ENCODE measurements around the gene BRMS1L. TPM values are rescaled to one million over a fixed set of nuclear protein-coding genes. Genes with fewer than 3 reads are reported as not detected.
A peak's percentile ranks its signal among the peaks of the same experiment; 100 is the strongest.

The BRMS1L gene
- total and polyA plus RNA-seq, 2 of the 13 experiments (the other 11 are each of a cell fraction or from before 2014, with no cell fraction given), result 21.1 to 23.8 TPM

- peak; percentile 100 for TF ChIP-seq ZBTB4 (CRISPR knock-in tag; IDR thresholded peaks at IDR 0.05; ENCODE audit: borderline replicate concordance)
- no peak for TF ChIP-seq JUNB (CRISPR knock-in tag; IDR thresholded peaks at IDR 0.05; ENCODE audit: borderline replicate concordance)
- peak; percentile 69; the same call in 1 of the 2 replicates for TF ChIP-seq RCOR2 (CRISPR knock-in tag; IDR thresholded peaks at IDR 0.05)
- peak; percentile 99 for TF ChIP-seq SMYD3 (CRISPR knock-in tag; IDR thresholded peaks at IDR 0.05)
- 0 out of 2 replicates have a peak, but pooled peaks have one; percentile 28 for TF ChIP-seq CHD2 (IDR thresholded peaks at IDR 0.05; ENCODE audit: low read depth, low read length)
- peak; percentile 88 for TF ChIP-seq AKNA (CRISPR knock-in tag; IDR thresholded peaks at IDR 0.05; ENCODE audit: borderline replicate concordance)
- TF ChIP-seq TEF (CRISPR knock-in tag; IDR thresholded peaks at IDR 0.05), result no peak
- peak; percentile 91 for TF ChIP-seq NR1H2 (CRISPR knock-in tag; IDR thresholded peaks at IDR 0.05; ENCODE audit: borderline replicate concordance, low read depth)
- no peak for TF ChIP-seq TRIM24 (CRISPR knock-in tag; IDR thresholded peaks at IDR 0.05)
- TF ChIP-seq MLX (CRISPR knock-in tag; IDR thresholded peaks at IDR 0.05), result peak; percentile 46
- TF ChIP-seq KDM3A (CRISPR knock-in tag; IDR thresholded peaks at IDR 0.05; ENCODE audit: low read depth), result peak; percentile 94
- peak; percentile 85; the same call in 1 of the 2 replicates for TF ChIP-seq ZBTB8A (CRISPR knock-in tag; IDR thresholded peaks at IDR 0.05; ENCODE audit: borderline replicate concordance, low read depth)
- peak; percentile 100 for TF ChIP-seq ZNF333 (CRISPR knock-in tag; IDR thresholded peaks at IDR 0.05; ENCODE audit: borderline replicate concordance)
- peak; percentile 99 for TF ChIP-seq ZNF224 (CRISPR knock-in tag; IDR thresholded peaks at IDR 0.05)
- peak; percentile 26; the same call in 1 of the 2 replicates for TF ChIP-seq TP53 (CRISPR knock-in tag; conservative IDR thresholded peaks at IDR 0.05)
- peak; percentile 100 for TF ChIP-seq ZNF83 (CRISPR knock-in tag; IDR thresholded peaks at IDR 0.05; ENCODE audit: borderline replicate concordance)
- no peak for TF ChIP-seq ARNT (IDR thresholded peaks at IDR 0.05)
- peak; percentile 7 for TF ChIP-seq TFAP4 (IDR thresholded peaks at IDR 0.05; ENCODE audit: borderline replicate concordance, low read depth)
- peak; percentile 90; the same call in 1 of the 2 replicates for TF ChIP-seq ZNF569 (CRISPR knock-in tag; IDR thresholded peaks at IDR 0.05; ENCODE audit: borderline replicate concordance)
These were observed at the start of gene BRMS1L (continued) for GRCh38 chr14:35826218-35826951.

All from HepG2 (cell line).